Neuronal stem cell (in vitro differentiated cells): ENCODE data around the gene RALGPS1.

Experiments
- DNase-seq: peaks from one replicate; pipeline ENCODE4 v3.0.0-alpha.2; 2013; ENCODE audit warnings: low spot score
- H2AFZ ChIP-seq: one replicate; pipeline ENCODE4 v1.6.1; 2013; ENCODE audit warnings: mild to moderate bottlenecking, low read length, inconsistent platforms
- H2AK5ac ChIP-seq: 2 replicates; pipeline ENCODE4 v1.6.1; 2013; ENCODE audit warnings: low read depth, mild to moderate bottlenecking, inconsistent platforms, low read length, moderate library complexity, mixed read lengths
- H2BK120ac ChIP-seq: 2 replicates; pipeline ENCODE4 v1.6.1; 2013; ENCODE audit warnings: low read depth, mild to moderate bottlenecking, inconsistent platforms, low read length, moderate library complexity, mixed read lengths
- H2BK12ac ChIP-seq: one replicate; pipeline ENCODE4 v1.6.1; 2013; ENCODE audit warnings: low read length, inconsistent platforms
- H2BK15ac ChIP-seq: 2 replicates; pipeline ENCODE4 v1.6.1; 2013; ENCODE audit warnings: mild to moderate bottlenecking, low read length, inconsistent platforms, mixed read lengths
- H2BK5ac ChIP-seq: one replicate; pipeline ENCODE4 v1.6.1; 2013; ENCODE audit warnings: inconsistent platforms, mild to moderate bottlenecking, low read length, moderate library complexity
- H3K14ac ChIP-seq: one replicate; pipeline ENCODE4 v1.6.1; 2013; ENCODE audit warnings: low read length, inconsistent platforms
- H3K18ac ChIP-seq: 2 replicates; pipeline ENCODE4 v1.6.1; 2013; ENCODE audit warnings: low read length, inconsistent platforms
- H3K23ac ChIP-seq: 2 replicates; pipeline ENCODE4 v1.6.1; 2013; ENCODE audit warnings: low read depth, mild to moderate bottlenecking, mixed read lengths, low read length, inconsistent platforms; ENCODE audit not compliant: poor library complexity
- H3K27ac ChIP-seq: replicated peaks from 3 replicates; pipeline ENCODE4 v1.5.1; 2013; ENCODE audit warnings: low read length, inconsistent platforms
- H3K27me3 ChIP-seq, 3 experiments: 2 replicates each; pipeline ENCODE4 v1.6.1; 2013; ENCODE audit warnings: low read length in 3 of 3, mild to moderate bottlenecking in 2 of 3, inconsistent platforms in 1 of 3, low read depth in 1 of 3, mixed read lengths in 1 of 3, moderate library complexity in 1 of 3; ENCODE audit not compliant: control insufficient read depth in 3 of 3, insufficient read depth in 3 of 3
- H3K36me3 ChIP-seq, 2 donors: replicated peaks in 1 of 2; 2 replicates each; pipeline ENCODE4 v1.6.1; 2013; ENCODE audit warnings: low read length in 2 of 2; ENCODE audit not compliant: control insufficient read depth in 2 of 2, insufficient read depth in 2 of 2
- H3K4ac ChIP-seq: 2 replicates; pipeline ENCODE4 v1.6.1; 2013; ENCODE audit warnings: inconsistent platforms, mild to moderate bottlenecking, low read length, moderate library complexity
- H3K4me1 ChIP-seq, 2 donors: 1 replicate in 1 of 2; 2 replicates in 1 of 2; pipeline ENCODE4 v1.6.1; 2013; ENCODE audit warnings: low read length in 2 of 2, low read depth in 1 of 2; ENCODE audit not compliant: control insufficient read depth in 2 of 2, insufficient read depth in 1 of 2
- H3K4me2 ChIP-seq: one replicate; pipeline ENCODE4 v1.6.1; 2013; ENCODE audit warnings: mild to moderate bottlenecking, low read length, inconsistent platforms; ENCODE audit not compliant: insufficient read depth, poor library complexity, severe bottlenecking
- H3K4me3 ChIP-seq, 2 donors: 2 replicates each; pipeline ENCODE4 v1.5.1; 2013; ENCODE audit warnings: low read length in 2 of 2, mild to moderate bottlenecking in 2 of 2, inconsistent platforms in 1 of 2, moderate library complexity in 1 of 2
- H3K79me1 ChIP-seq: one replicate; pipeline ENCODE4 v1.6.1; 2013; ENCODE audit warnings: low read depth, mild to moderate bottlenecking, inconsistent platforms, low read length, moderate library complexity
- H3K9ac ChIP-seq: one replicate; pipeline ENCODE4 v1.6.1; 2013; ENCODE audit warnings: mild to moderate bottlenecking, low read depth, low read length, inconsistent platforms; ENCODE audit not compliant: poor library complexity
- H3K9me3 ChIP-seq, 2 donors: replicated peaks in 1 of 2; 2 replicates each; pipeline versions ENCODE3 to v1.6.1; 2013; ENCODE audit warnings: low read length in 2 of 2, mild to moderate bottlenecking in 2 of 2, inconsistent platforms in 1 of 2, low read depth in 1 of 2, mixed read lengths in 1 of 2, moderate library complexity in 1 of 2; ENCODE audit not compliant: control insufficient read depth in 2 of 2, insufficient read depth in 1 of 2
- H4K8ac ChIP-seq: one replicate; pipeline ENCODE4 v1.6.1; 2013; ENCODE audit warnings: low read depth, mild to moderate bottlenecking, inconsistent platforms, low read length, moderate library complexity
- H4K91ac ChIP-seq: one replicate; pipeline ENCODE4 v1.6.1; 2013; ENCODE audit warnings: low read length, low read depth, mild to moderate bottlenecking, inconsistent platforms; ENCODE audit not compliant: poor library complexity
- WGBS, 2 donors: extraction: QIAGEN DNeasy Blood & Tissue Kit; methylation state at CpG; one replicate each; pipeline ENCODE4 v1.1.7; 2013; ENCODE audit warnings: missing lambda C conversion rate in 2 of 2, mixed read lengths in 1 of 2; ENCODE audit not compliant: insufficient read length in 2 of 2, insufficient replicate concordance in 1 of 2; ENCODE audit errors: extremely low coverage in 2 of 2; 5-methylcytosine and 5-hydroxymethylcytosine counted together

The RALGPS1 gene

DNA sequence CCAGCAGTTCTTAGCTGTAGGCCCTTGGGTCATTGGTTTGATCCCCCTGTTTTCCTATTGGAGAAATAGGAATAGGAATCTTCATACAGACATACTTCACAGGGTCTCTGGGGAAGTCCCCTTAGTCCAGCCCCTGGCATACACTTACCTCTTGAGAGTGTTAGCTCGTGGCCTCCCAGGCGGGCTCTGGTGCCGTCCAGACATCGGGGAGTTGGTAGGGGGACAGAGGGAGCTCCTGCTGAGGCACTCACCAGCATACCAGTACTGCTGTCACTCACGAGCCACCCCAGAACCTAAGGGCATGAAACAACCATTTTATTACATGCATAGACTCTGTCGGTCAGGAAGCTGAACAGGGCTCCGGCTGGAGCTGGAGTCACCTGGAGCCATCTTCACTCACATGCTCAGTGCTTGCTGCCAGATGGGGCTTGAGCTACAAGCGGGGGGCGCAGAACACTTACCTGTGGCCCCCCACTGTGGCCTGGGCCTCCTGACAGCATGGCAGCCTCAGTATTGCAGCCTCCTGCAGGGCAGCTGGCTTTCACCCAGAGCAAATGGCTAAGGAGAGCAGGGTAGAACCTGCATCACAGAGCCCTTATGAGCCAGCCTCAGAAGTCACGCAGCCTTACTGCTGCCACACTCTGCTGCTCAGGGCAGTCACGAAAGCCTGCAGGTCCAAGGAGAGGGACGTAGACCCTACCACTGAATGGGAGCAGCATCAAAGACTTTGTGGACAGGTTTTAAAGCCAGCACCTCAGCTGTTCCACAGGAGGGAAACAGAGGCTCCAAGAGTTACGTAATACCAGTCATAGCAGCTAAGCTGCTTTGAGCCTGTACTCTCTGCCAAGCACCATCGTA is 266.1 kb downstream of the RALGPS1 start:
- H3K14ac ChIP-seq: peak overlapping the region; percentile 86
- H4K91ac ChIP-seq: no peak overlapping the region
- no peak overlapping the region for H3K27ac ChIP-seq
- H2BK120ac ChIP-seq: no peak overlapping the region
- H3K79me1 ChIP-seq: no peaks in the 10 kb centered on the region
- H3K36me3 ChIP-seq: no peaks in the 10 kb centered on the region
- no peak overlapping the region for H2AK5ac ChIP-seq
- H4K8ac ChIP-seq: no peak overlapping the region
- no CpG with 5 or more reads among the region's 14 CpGs for WGBS, 2 donors
- H2BK15ac ChIP-seq: no peak overlapping the region
- H2AFZ ChIP-seq: no peak overlapping the region
- no peak overlapping the region for H3K4ac ChIP-seq
- H2BK5ac ChIP-seq: peak overlapping the region; percentile 45
- peak overlapping the region in 1 of 2 donors; percentile 53 for H3K4me3 ChIP-seq
- H3K4me2 ChIP-seq: no peak overlapping the region
- peak overlapping the region; percentile 14 for H3K23ac ChIP-seq
- no peak overlapping the region for H2BK12ac ChIP-seq
- H3K4me1 ChIP-seq: peaks cover 0 to 7% of the 10 kb centered on the region in 2 donors
- H3K9ac ChIP-seq: no peak overlapping the region
- DNase-seq: no peak
- H3K27me3 ChIP-seq: no peaks in the 10 kb centered on the region
- peak overlapping the region; percentile 69 for H3K18ac ChIP-seq
- H3K9me3 ChIP-seq: no peaks in the 10 kb centered on the region

DNA sequence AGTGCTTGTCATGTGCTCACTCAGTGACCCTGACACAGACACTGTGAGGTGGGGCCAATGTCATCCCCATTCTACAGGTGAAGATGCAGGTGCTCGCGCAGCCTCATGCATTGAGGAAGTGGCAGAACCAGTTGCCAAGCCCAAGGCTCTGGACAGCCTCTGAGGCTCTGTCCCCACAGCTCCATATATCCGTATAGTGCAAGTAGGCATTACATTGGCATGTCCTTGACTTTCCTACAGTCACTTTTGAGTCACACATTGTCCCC is 266.7 kb downstream of the RALGPS1 start:
- Histone ChIP-seq H3K4me3 (no peak overlapping the region), H3K4me1 (peaks cover 2 to 8% of the 10 kb centered on the region in 2 donors), H3K27me3 (no peaks in the 10 kb centered on the region), H2BK120ac (no peak overlapping the region), H3K36me3 (no peaks in the 10 kb centered on the region), H2BK15ac (no peak overlapping the region), H4K91ac (no peak overlapping the region), H3K79me1 (no peaks in the 10 kb centered on the region), H3K9me3 (no peaks in the 10 kb centered on the region), H2BK5ac (no peak overlapping the region), H3K27ac (no peak overlapping the region), H3K4ac (no peak overlapping the region), H2BK12ac (no peak overlapping the region), H2AFZ (no peak overlapping the region), H3K14ac (no peak overlapping the region), H3K4me2 (no peak overlapping the region), H3K23ac (peak overlapping the region; percentile 14), H3K18ac (no peak overlapping the region), H3K9ac (no peak overlapping the region), H2AK5ac (no peak overlapping the region), H4K8ac (no peak overlapping the region)
- no peak for DNase-seq
- WGBS, 2 donors: no CpG with 5 or more reads among the region's 3 CpGs

DNA sequence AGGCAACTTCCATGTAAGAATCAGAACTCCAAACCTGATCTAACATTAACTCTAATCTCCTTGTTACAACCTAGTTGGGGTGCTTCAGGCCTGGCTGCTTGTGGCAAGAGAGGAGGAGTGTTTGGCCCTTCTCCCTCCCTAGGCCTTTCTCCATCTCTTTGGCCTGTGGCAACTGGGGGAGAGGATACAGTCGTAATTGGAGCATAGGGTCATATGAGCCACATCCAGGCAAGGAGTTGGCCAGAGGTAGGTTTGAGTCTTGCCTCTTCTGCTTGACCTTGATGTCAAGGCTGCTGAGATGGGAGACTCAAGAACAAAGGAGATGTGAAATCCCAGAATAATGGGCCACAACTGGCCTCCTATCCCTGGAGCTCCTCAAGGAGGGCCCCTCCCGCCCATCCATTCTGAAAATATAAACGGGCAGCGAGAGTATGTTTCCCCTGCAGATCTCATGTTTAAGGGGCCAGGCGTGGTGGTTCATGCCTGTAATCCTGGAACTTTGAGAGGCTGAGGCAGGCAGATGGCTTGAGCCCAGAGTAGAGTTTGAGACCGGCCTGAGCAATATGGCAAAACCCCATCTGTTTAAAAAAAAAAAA is 267.1 kb downstream of the RALGPS1 start:
- no peak overlapping the region for H2BK120ac ChIP-seq
- H3K18ac ChIP-seq: no peak overlapping the region
- no peaks in the 10 kb centered on the region for H3K79me1 ChIP-seq
- H3K4me3 ChIP-seq: no peak overlapping the region
- H3K9me3 ChIP-seq: no peaks in the 10 kb centered on the region
- H3K27ac ChIP-seq: no peak overlapping the region
- H3K4me1 ChIP-seq: peaks cover 6 to 11% of the 10 kb centered on the region in 2 donors
- no peaks in the 10 kb centered on the region for H3K27me3 ChIP-seq
- H3K36me3 ChIP-seq: no peaks in the 10 kb centered on the region
- H4K8ac ChIP-seq: no peak overlapping the region
- no CpG with 5 or more reads among the region's 6 CpGs for WGBS, 2 donors
- no peak overlapping the region for H3K9ac ChIP-seq
- no peak overlapping the region for H3K14ac ChIP-seq
- H3K23ac ChIP-seq: no peak overlapping the region
- H2AFZ ChIP-seq: no peak overlapping the region
- no peak overlapping the region for H2BK12ac ChIP-seq
- H2BK15ac ChIP-seq: no peak overlapping the region
- H3K4ac ChIP-seq: no peak overlapping the region
- H2AK5ac ChIP-seq: no peak overlapping the region
- H3K4me2 ChIP-seq: no peak overlapping the region
- no peak overlapping the region for H4K91ac ChIP-seq
- DNase-seq: no peak
- H2BK5ac ChIP-seq: no peak overlapping the region

DNA sequence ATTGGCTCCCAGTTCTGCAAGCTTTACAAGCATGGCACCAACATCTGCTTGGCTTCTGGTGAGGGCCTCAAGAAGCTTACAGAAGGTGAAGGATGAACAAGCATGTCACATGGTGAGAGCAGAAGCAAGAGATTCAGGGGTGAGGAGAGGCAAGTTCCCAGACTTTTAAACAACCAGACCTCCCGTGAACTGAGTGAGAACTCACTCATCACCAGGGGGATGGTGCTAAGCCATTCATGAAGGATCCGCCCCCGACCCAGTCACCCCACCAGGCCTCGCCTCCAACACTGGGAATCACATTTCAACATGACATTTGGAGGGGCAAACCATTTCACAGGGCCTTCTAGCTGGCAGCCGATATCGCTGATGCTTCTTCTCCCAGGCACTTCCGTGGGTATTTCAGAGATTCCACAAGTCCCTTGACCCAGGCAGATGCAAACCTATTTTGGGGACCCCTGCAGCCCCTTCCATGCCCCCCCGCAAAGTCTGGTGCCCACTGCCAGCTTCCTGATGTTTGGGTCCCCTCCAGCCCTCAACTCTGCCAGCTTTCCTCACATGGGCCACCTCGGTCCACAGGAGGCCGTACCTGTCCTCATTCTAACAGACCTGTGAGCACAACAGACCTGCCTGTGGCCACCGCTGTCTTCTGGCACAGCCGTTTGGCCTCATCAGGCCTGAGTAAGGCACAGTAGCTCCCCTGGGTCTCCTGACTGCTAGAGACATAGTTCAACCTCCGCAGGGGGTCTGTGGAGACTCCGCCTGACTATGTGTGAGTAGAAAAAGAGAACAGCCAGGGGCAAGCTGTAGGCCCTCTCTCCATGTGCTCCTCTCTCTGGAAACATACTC is 268.5 kb downstream of the RALGPS1 start:
- Histone ChIP-seq H2BK15ac (no peak overlapping the region), H3K4me1 (peaks cover 8 to 19% of the 10 kb centered on the region in 2 donors), H3K9me3 (no peaks in the 10 kb centered on the region), H3K4ac (no peak overlapping the region), H3K23ac (peak overlapping the region; percentile 23), H2AK5ac (peak overlapping the region; percentile 17), H2BK12ac (no peak overlapping the region), H3K4me3 (no peak overlapping the region), H3K36me3 (no peaks in the 10 kb centered on the region), H3K27me3 (no peaks in the 10 kb centered on the region), H3K27ac (no peak overlapping the region), H3K79me1 (no peaks in the 10 kb centered on the region), H3K18ac (peak overlapping the region; percentile 22), H2BK120ac (no peak overlapping the region), H3K4me2 (no peak overlapping the region), H3K9ac (no peak overlapping the region), H2BK5ac (no peak overlapping the region), H4K91ac (no peak overlapping the region), H2AFZ (no peak overlapping the region), H3K14ac (no peak overlapping the region), H4K8ac (no peak overlapping the region)
- no CpG with 5 or more reads among the region's 14 CpGs for WGBS, 2 donors
- no peak for DNase-seq
